Neuronal stem cell (in vitro differentiated cells): Measurements from ENCODE around the gene POLRMT.
A peak's percentile ranks its signal among the peaks of the same experiment; 100 is the strongest.
"Not testable (repeated sequence)": the region's sequence is repeated elsewhere in the genome, so short reads cannot be mapped to it uniquely, and the experiment has no call there.

Experiments used
- DNase-seq: peaks from one replicate; pipeline ENCODE4 v3.0.0-alpha.2; 2013; ENCODE audit warnings: low spot score
- H2AFZ ChIP-seq: one replicate; pipeline ENCODE4 v1.6.1; 2013; ENCODE audit warnings: mild to moderate bottlenecking, low read length, inconsistent platforms
- H2AK5ac ChIP-seq: 2 replicates; pipeline ENCODE4 v1.6.1; 2013; ENCODE audit warnings: low read depth, mild to moderate bottlenecking, inconsistent platforms, low read length, moderate library complexity, mixed read lengths
- H2BK120ac ChIP-seq: 2 replicates; pipeline ENCODE4 v1.6.1; 2013; ENCODE audit warnings: low read depth, mild to moderate bottlenecking, inconsistent platforms, low read length, moderate library complexity, mixed read lengths
- H2BK12ac ChIP-seq: one replicate; pipeline ENCODE4 v1.6.1; 2013; ENCODE audit warnings: low read length, inconsistent platforms
- H2BK15ac ChIP-seq: 2 replicates; pipeline ENCODE4 v1.6.1; 2013; ENCODE audit warnings: mild to moderate bottlenecking, low read length, inconsistent platforms, mixed read lengths
- H2BK5ac ChIP-seq: one replicate; pipeline ENCODE4 v1.6.1; 2013; ENCODE audit warnings: inconsistent platforms, mild to moderate bottlenecking, low read length, moderate library complexity
- H3K14ac ChIP-seq: one replicate; pipeline ENCODE4 v1.6.1; 2013; ENCODE audit warnings: low read length, inconsistent platforms
- H3K18ac ChIP-seq: 2 replicates; pipeline ENCODE4 v1.6.1; 2013; ENCODE audit warnings: low read length, inconsistent platforms
- H3K23ac ChIP-seq: 2 replicates; pipeline ENCODE4 v1.6.1; 2013; ENCODE audit warnings: low read depth, mild to moderate bottlenecking, mixed read lengths, low read length, inconsistent platforms; ENCODE audit not compliant: poor library complexity
- H3K27ac ChIP-seq: replicated peaks from 3 replicates; pipeline ENCODE4 v1.5.1; 2013; ENCODE audit warnings: low read length, inconsistent platforms
- H3K27me3 ChIP-seq, 3 experiments: 2 replicates each; pipeline ENCODE4 v1.6.1; 2013; ENCODE audit warnings: low read length in 3 of 3, mild to moderate bottlenecking in 2 of 3, inconsistent platforms in 1 of 3, low read depth in 1 of 3, mixed read lengths in 1 of 3, moderate library complexity in 1 of 3; ENCODE audit not compliant: control insufficient read depth in 3 of 3, insufficient read depth in 3 of 3
- H3K36me3 ChIP-seq, 2 donors: replicated peaks in 1 of 2; 2 replicates each; pipeline ENCODE4 v1.6.1; 2013; ENCODE audit warnings: low read length in 2 of 2; ENCODE audit not compliant: control insufficient read depth in 2 of 2, insufficient read depth in 2 of 2
- H3K4ac ChIP-seq: 2 replicates; pipeline ENCODE4 v1.6.1; 2013; ENCODE audit warnings: inconsistent platforms, mild to moderate bottlenecking, low read length, moderate library complexity
- H3K4me1 ChIP-seq, 2 donors: 1 replicate in 1 of 2; 2 replicates in 1 of 2; pipeline ENCODE4 v1.6.1; 2013; ENCODE audit warnings: low read length in 2 of 2, low read depth in 1 of 2; ENCODE audit not compliant: control insufficient read depth in 2 of 2, insufficient read depth in 1 of 2
- H3K4me2 ChIP-seq: one replicate; pipeline ENCODE4 v1.6.1; 2013; ENCODE audit warnings: mild to moderate bottlenecking, low read length, inconsistent platforms; ENCODE audit not compliant: insufficient read depth, poor library complexity, severe bottlenecking
- H3K4me3 ChIP-seq, 2 donors: 2 replicates each; pipeline ENCODE4 v1.5.1; 2013; ENCODE audit warnings: low read length in 2 of 2, mild to moderate bottlenecking in 2 of 2, inconsistent platforms in 1 of 2, moderate library complexity in 1 of 2
- H3K79me1 ChIP-seq: one replicate; pipeline ENCODE4 v1.6.1; 2013; ENCODE audit warnings: low read depth, mild to moderate bottlenecking, inconsistent platforms, low read length, moderate library complexity
- H3K9ac ChIP-seq: one replicate; pipeline ENCODE4 v1.6.1; 2013; ENCODE audit warnings: mild to moderate bottlenecking, low read depth, low read length, inconsistent platforms; ENCODE audit not compliant: poor library complexity
- H3K9me3 ChIP-seq, 2 donors: replicated peaks in 1 of 2; 2 replicates each; pipeline versions ENCODE3 to v1.6.1; 2013; ENCODE audit warnings: low read length in 2 of 2, mild to moderate bottlenecking in 2 of 2, inconsistent platforms in 1 of 2, low read depth in 1 of 2, mixed read lengths in 1 of 2, moderate library complexity in 1 of 2; ENCODE audit not compliant: control insufficient read depth in 2 of 2, insufficient read depth in 1 of 2
- H4K8ac ChIP-seq: one replicate; pipeline ENCODE4 v1.6.1; 2013; ENCODE audit warnings: low read depth, mild to moderate bottlenecking, inconsistent platforms, low read length, moderate library complexity
- H4K91ac ChIP-seq: one replicate; pipeline ENCODE4 v1.6.1; 2013; ENCODE audit warnings: low read length, low read depth, mild to moderate bottlenecking, inconsistent platforms; ENCODE audit not compliant: poor library complexity
- WGBS, 2 donors: extraction: QIAGEN DNeasy Blood & Tissue Kit; methylation state at CpG; one replicate each; pipeline ENCODE4 v1.1.7; 2013; ENCODE audit warnings: missing lambda C conversion rate in 2 of 2, mixed read lengths in 1 of 2; ENCODE audit not compliant: insufficient read length in 2 of 2, insufficient replicate concordance in 1 of 2; ENCODE audit errors: extremely low coverage in 2 of 2; 5-methylcytosine and 5-hydroxymethylcytosine counted together

Gene POLRMT

DNA sequence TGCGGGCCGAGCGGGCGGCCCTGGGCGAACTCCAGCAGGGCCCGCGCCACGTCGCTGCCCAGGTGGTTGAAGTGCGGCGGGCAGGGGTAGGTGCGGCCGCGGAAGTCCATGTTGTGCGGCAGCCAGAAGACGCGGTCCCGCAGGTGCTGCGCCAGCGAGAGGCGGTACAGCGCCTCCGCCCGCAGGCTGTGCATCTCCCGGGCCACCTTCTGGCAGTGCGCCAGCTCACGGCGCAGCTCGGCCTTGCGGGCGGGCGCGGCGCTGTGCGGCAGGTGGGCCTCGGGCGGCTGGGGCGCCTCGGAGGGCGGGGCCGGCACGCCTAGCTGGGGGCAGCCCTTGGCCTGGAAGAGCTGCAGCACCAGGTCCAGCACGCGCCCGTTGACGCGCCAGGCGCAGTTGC lies 12.1 kb downstream of the POLRMT start:
- not testable (repeated sequence) for DNase-seq

DNA sequence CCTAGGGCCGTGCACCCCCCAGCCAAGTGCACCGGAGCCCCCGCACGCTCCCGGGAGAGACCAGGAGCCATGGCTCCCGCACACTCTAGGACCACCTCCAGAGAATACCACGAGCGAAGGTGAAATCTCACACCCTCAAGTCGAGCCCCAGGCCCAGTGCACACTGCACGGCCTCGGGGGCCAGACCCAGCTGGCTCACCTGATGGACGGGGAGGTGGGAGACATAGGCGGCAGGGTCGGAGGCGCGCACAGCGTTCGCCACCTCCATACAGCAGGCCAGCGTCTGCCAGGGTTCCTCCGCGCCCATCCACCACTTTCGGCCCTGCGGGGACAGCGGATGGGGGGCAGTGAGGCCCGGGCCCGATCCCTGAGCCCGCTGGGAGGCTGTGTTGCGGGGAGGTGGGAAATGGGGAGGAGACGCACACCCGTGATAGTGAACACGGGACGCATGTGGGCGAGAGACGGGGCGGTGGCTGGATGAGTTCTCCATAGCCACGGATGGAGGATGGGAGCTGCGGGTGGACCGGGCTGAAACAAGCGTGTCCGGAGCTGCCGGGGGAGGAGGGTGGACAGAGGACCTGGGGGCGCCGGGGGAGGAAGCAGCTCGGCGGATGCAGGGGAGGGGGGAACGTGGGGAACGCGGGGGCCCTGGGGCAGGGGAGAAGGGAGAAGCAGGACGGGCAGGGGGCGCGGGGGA lies 13.0 kb downstream of the POLRMT start:
- no CpG with 5 or more reads among the region's 51 CpGs for WGBS, 2 donors
- Histone ChIP-seq H3K4me1 (peaks cover 0 to 12% of the 10 kb centered on the region in 2 donors), H3K36me3 (peaks cover 37 to 63% of the 10 kb centered on the region in 2 donors)

More for the DNA sequence above, 12.1 kb downstream of the POLRMT start:
- H3K4me3 ChIP-seq, H3K14ac ChIP-seq, H2BK12ac ChIP-seq, H3K9me3 ChIP-seq, H4K8ac ChIP-seq, H3K23ac ChIP-seq, H2AFZ ChIP-seq, H3K18ac ChIP-seq, H3K4ac ChIP-seq, H2BK120ac ChIP-seq, H3K27me3 ChIP-seq, H3K27ac ChIP-seq, H3K4me2 ChIP-seq, H2BK15ac ChIP-seq, H4K91ac ChIP-seq, H2AK5ac ChIP-seq, H3K9ac ChIP-seq, H3K79me1 ChIP-seq, H2BK5ac ChIP-seq: not testable (repeated sequence)
- no CpG with 5 or more reads among the region's 48 CpGs for WGBS, 2 donors
- peaks cover 0 to 12% of the 10 kb centered on the region in 2 donors for H3K4me1 ChIP-seq
- H3K36me3 ChIP-seq, result peaks cover 34 to 65% of the 10 kb centered on the region in 2 donors

DNA sequence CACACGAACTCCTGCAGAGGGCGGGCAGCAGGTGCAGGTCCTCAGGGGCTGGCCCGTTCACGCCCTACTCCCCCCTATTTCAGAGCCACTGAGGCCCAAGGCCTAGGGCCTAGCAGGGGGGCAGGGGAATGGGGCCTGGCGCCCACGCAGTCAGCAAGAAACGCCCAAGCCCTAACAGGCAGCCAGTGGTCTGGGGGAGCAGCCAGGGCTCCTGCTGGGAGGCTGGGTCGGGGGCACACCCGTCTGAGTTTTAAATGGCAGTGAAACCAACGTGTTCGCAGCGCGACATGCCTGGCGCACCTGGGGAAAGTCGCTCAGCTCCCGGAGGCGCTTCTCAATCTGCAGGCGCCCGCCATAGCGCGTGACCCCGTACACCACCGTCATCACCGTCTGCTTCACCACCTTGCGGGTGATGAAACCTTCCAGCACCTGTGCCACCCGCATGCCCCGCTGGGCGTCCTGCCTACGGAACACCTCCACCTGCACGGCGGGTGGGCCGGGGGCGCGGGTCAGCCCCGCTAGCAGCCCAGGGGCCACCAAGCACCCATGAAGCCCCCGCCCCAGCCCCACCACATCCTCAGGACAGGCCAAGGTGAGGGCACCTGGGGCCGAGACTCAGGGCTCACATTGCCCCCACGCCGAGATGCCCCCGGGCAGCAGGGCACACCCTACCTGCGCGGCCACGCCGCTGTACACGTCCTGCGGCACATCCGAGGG lies 13.9 kb downstream of the POLRMT start:
- Histone ChIP-seq H3K9ac (no peak overlapping the region), H3K4ac (no peak overlapping the region), H2AK5ac (no peak overlapping the region), H2AFZ (no peak overlapping the region), H3K9me3 (peaks cover 0 to 2% of the 10 kb centered on the region in 2 donors), H3K4me2 (no peak overlapping the region), H2BK12ac (no peak overlapping the region), H3K27me3 (no peaks in the 10 kb centered on the region), H2BK120ac (no peak overlapping the region), H2BK5ac (no peak overlapping the region), H3K79me1 (no peaks in the 10 kb centered on the region), H3K18ac (no peak overlapping the region), H3K23ac (no peak overlapping the region), H3K4me1 (peaks cover 0 to 10% of the 10 kb centered on the region in 2 donors), H4K8ac (no peak overlapping the region), H3K27ac (no peak overlapping the region), H3K14ac (no peak overlapping the region), H3K36me3 (peaks cover 40 to 61% of the 10 kb centered on the region in 2 donors), H2BK15ac (no peak overlapping the region), H3K4me3 (no peak overlapping the region), H4K91ac (no peak overlapping the region)
- no peak for DNase-seq
- WGBS, 2 donors, result no CpG with 5 or more reads among the region's 47 CpGs

More for the DNA sequence above, 13.0 kb downstream of the POLRMT start:
- Histone ChIP-seq H3K4ac (no peak overlapping the region), H2AK5ac (no peak overlapping the region), H2BK12ac (no peak overlapping the region), H2BK5ac (no peak overlapping the region), H2BK15ac (no peak overlapping the region), H4K91ac (no peak overlapping the region), H4K8ac (no peak overlapping the region), H3K9me3 (peaks cover 0 to 2% of the 10 kb centered on the region in 2 donors), H3K27ac (no peak overlapping the region), H3K9ac (no peak overlapping the region), H2BK120ac (no peak overlapping the region), H3K4me3 (peak overlapping the region in 1 of 2 donors; percentile 29), H3K4me2 (no peak overlapping the region), H3K27me3 (no peaks in the 10 kb centered on the region), H2AFZ (no peak overlapping the region), H3K79me1 (peaks cover 2% of the 10 kb centered on the region), H3K14ac (peak overlapping the region; percentile 38), H3K18ac (no peak overlapping the region), H3K23ac (no peak overlapping the region)
- DNase-seq, result no peak

DNA sequence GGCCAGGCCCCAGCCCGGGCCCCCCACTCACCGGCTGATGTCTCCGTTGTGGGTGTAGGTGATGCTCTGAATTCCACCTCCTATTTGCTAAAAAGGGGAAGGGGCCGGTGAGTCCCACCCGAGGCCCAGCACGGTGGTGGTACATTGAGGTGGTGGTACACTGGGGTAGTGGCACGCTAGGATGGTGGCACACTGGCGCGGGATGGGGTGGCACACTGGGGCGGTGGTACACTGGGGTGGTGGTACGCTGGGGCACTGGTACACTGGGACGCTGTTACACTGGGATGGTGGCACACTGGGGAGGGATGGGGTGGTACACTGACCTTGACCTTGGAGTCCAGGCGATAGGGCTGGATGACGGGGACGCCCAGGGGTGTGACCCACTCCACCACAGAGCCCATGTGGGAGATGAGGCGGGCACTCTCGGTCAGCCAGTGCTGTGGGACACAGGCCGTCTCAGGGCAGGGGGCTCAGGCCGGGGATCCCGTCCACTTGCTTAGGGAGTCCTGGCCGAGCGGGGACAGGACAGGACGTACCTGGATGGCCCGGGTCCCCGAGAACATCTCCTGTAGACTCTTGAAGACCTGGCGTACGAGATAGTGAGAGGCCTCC lies 14.6 kb downstream of the POLRMT start:
- DNase-seq, result no peak
- Histone ChIP-seq H2AFZ (no peak overlapping the region), H3K14ac (no peak overlapping the region), H3K9me3 (peaks cover 0 to 2% of the 10 kb centered on the region in 2 donors), H2BK12ac (no peak overlapping the region), H2BK15ac (no peak overlapping the region), H3K4me2 (no peak overlapping the region), H2BK5ac (no peak overlapping the region), H4K91ac (no peak overlapping the region), H3K23ac (no peak overlapping the region), H3K18ac (no peak overlapping the region), H2AK5ac (no peak overlapping the region), H3K27me3 (no peaks in the 10 kb centered on the region), H3K4me3 (no peak overlapping the region), H2BK120ac (no peak overlapping the region), H3K36me3 (peaks cover 41 to 60% of the 10 kb centered on the region in 2 donors), H3K4ac (no peak overlapping the region), H3K4me1 (peaks cover 0 to 4% of the 10 kb centered on the region in 2 donors), H3K27ac (no peak overlapping the region), H4K8ac (no peak overlapping the region), H3K79me1 (no peaks in the 10 kb centered on the region), H3K9ac (no peak overlapping the region)
- no CpG with 5 or more reads among the region's 27 CpGs for WGBS, 2 donors
